ENCODE measurements around the gene CCDC107.
"Not testable (repeated sequence)": the region's sequence is repeated elsewhere in the genome, so short reads cannot be mapped to it uniquely, and the experiment has no call there.

DNA sequence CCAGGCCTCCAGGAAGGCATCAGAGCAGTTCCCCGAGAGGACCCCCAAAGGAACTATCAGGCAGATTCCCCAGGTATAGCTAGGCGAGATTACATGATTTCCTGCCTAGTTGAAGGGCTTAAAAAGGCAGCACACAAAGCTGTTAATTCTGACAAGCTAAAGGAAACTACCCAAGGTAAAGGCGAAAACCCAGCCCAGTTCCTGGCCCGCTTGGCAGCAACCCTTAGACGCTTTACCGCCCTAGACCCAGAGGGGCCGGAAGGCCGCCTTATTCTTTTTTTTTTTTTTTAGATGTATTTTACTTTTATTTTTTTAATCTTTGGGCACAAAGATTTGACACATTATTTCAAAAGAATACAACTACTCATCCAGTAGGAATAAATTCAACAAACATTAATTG is 19.3 kb upstream of the CCDC107 start:
- TF ChIP-seq, protein P1, sequence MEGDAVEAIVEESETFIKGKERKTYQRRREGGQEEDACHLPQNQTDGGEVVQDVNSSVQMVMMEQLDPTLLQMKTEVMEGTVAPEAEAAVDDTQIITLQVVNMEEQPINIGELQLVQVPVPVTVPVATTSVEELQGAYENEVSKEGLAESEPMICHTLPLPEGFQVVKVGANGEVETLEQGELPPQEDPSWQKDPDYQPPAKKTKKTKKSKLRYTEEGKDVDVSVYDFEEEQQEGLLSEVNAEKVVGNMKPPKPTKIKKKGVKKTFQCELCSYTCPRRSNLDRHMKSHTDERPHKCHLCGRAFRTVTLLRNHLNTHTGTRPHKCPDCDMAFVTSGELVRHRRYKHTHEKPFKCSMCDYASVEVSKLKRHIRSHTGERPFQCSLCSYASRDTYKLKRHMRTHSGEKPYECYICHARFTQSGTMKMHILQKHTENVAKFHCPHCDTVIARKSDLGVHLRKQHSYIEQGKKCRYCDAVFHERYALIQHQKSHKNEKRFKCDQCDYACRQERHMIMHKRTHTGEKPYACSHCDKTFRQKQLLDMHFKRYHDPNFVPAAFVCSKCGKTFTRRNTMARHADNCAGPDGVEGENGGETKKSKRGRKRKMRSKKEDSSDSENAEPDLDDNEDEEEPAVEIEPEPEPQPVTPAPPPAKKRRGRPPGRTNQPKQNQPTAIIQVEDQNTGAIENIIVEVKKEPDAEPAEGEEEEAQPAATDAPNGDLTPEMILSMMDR (IDR thresholded peaks at IDR 0.05) = not testable (repeated sequence)
- TF ChIP-seq POLR2A (IDR thresholded peaks at IDR 0.05) = not testable (repeated sequence)

All from ovary (tissue), 3 donors.